H1 (cell line): Measurements from ENCODE around the gene CAMKMT. TPM values are rescaled to one million over a fixed set of nuclear protein-coding genes. Genes with fewer than 3 reads are reported as not detected.
A peak's percentile ranks its signal among the peaks of the same experiment; 100 is the strongest.

Source experiments
- CTCF ChIA-PET: fragments of 300-600 bp; sonication (Branson Sonifier 250); formaldehyde crosslinking; loops from one replicate; lab custom pipeline; 2021; ENCODE audit not compliant: partially characterized antibody; lab: Charles Lee
- POLR2A ChIA-PET: fragments of 300-600 bp; sonication (Branson Sonifier 250); formaldehyde crosslinking; loops from one replicate; lab custom pipeline; 2021; ENCODE audit warnings: inconsistent platforms; ENCODE audit not compliant: partially characterized antibody; lab: Charles Lee
- DNase-seq, 2 experiments: peaks; one replicate each; pipeline versions ENCODE4 v3.0.0 to v3.0.0-alpha.2; 2010 to 2022; ENCODE audit warnings: low spot score in 2 of 2, low read depth in 1 of 2, mixed read lengths in 1 of 2
- FAIRE-seq: peaks from 2 replicates; lab custom pipeline; 2011; peaks lifted over from hg19 to GRCh38; lab: Jason Lieb, UNC
- H2AFZ ChIP-seq: 2 replicates; pipeline ENCODE4 v1.8.1; 2012; ENCODE audit warnings: low read length, inconsistent platforms
- H2AK5ac ChIP-seq: 2 replicates; pipeline ENCODE4 v1.6.1; 2013; ENCODE audit warnings: low read depth, low read length
- H2BK120ac ChIP-seq: replicated peaks from 2 replicates; pipeline ENCODE3; 2013; ENCODE audit warnings: low read depth, low read length, inconsistent platforms
- H2BK12ac ChIP-seq: 2 replicates; pipeline ENCODE4 v1.6.1; 2013; ENCODE audit warnings: low read depth, low read length
- H2BK15ac ChIP-seq: 2 replicates; pipeline ENCODE4 v1.6.1; 2013; ENCODE audit warnings: low read length
- H2BK20ac ChIP-seq: 2 replicates; pipeline ENCODE4 v1.6.1; 2013; ENCODE audit warnings: low read length
- H2BK5ac ChIP-seq: 2 replicates; pipeline ENCODE4 v1.6.1; 2013; ENCODE audit warnings: low read depth, low read length
- H3K14ac ChIP-seq: 2 replicates; pipeline ENCODE4 v1.6.1; 2013; ENCODE audit warnings: inconsistent platforms; ENCODE audit not compliant: insufficient read length
- H3K18ac ChIP-seq: 2 replicates; pipeline ENCODE4 v1.6.1; 2013; ENCODE audit warnings: low read length; ENCODE audit errors: extremely low read depth
- H3K23ac ChIP-seq: 2 replicates; pipeline ENCODE4 v1.6.1; 2013; ENCODE audit warnings: inconsistent platforms; ENCODE audit not compliant: insufficient read length
- H3K23me2 ChIP-seq: 2 replicates; pipeline ENCODE4 v1.6.1; 2013; ENCODE audit warnings: low read depth, low read length
- H3K27ac ChIP-seq: 2 replicates; pipeline ENCODE4 v1.6.1; 2011; ENCODE audit warnings: low read depth, low read length, inconsistent platforms
- H3K27me3 ChIP-seq, 4 experiments: replicated peaks in 1 of 4; 1 replicate in 1 of 4; 2 replicates in 3 of 4; pipeline versions ENCODE4 v1.6.1 to v1.8.1; 2011 to 2013; ENCODE audit warnings: low read length in 3 of 4, mild to moderate bottlenecking in 3 of 4, inconsistent platforms in 2 of 4, mixed read lengths in 2 of 4, moderate library complexity in 1 of 4; ENCODE audit not compliant: control insufficient read depth in 3 of 4, insufficient read depth in 3 of 4; ENCODE audit errors: extremely low read depth in 1 of 4
- H3K36me3 ChIP-seq, 4 experiments: 2 replicates each; pipeline versions ENCODE4 v1.6.1 to v1.8.1; 2011 to 2013; ENCODE audit warnings: mild to moderate bottlenecking in 4 of 4, low read length in 3 of 4, moderate library complexity in 2 of 4, control low read depth in 1 of 4, inconsistent platforms in 1 of 4; ENCODE audit not compliant: insufficient read depth in 4 of 4, control insufficient read depth in 2 of 4
- H3K4ac ChIP-seq: replicated peaks from 2 replicates; pipeline ENCODE3; 2013; ENCODE audit warnings: low read length, low read depth, mixed read lengths, inconsistent platforms; ENCODE audit not compliant: insufficient read length
- H3K4me1 ChIP-seq, 4 experiments: replicated peaks in 1 of 4; 1 replicate in 1 of 4; 2 replicates in 3 of 4; pipeline versions ENCODE4 v1.6.1 to v1.8.1; 2011 to 2013; ENCODE audit warnings: low read length in 3 of 4, inconsistent platforms in 2 of 4, mixed read lengths in 1 of 4; ENCODE audit not compliant: insufficient read depth in 4 of 4, control insufficient read depth in 3 of 4
- H3K4me2 ChIP-seq, 2 experiments: 2 replicates each; pipeline versions ENCODE4 v1.6.1 to v1.8.1; 2011 to 2013; ENCODE audit warnings: low read depth in 2 of 2, low read length in 2 of 2, control low read depth in 1 of 2, inconsistent platforms in 1 of 2, mild to moderate bottlenecking in 1 of 2; ENCODE audit not compliant: insufficient read depth in 1 of 2
- H3K4me3 ChIP-seq, 4 experiments: fragments of 200-600, 300-600 bp in 1 of 4; sonication (generic), shearing (Covaris generic), sonication (Bioruptor Twin) in 1 of 4; 2 replicates each; pipeline versions ENCODE4 v1.5.1 to v1.8.1; 2011 to 2016; ENCODE audit warnings: low read length in 4 of 4, low read depth in 3 of 4, control low read depth in 2 of 4, inconsistent platforms in 2 of 4, mild to moderate bottlenecking in 2 of 4, mixed read lengths in 1 of 4, moderate library complexity in 1 of 4; ENCODE audit not compliant: insufficient read depth in 2 of 4; ENCODE audit errors: extremely low read depth in 1 of 4
- H3K56ac ChIP-seq: replicated peaks from 2 replicates; pipeline ENCODE3; 2013; ENCODE audit warnings: low read depth, mild to moderate bottlenecking, mixed read lengths, low read length, inconsistent platforms; ENCODE audit not compliant: insufficient read length
- H3K79me1 ChIP-seq: 2 replicates; pipeline ENCODE4 v1.6.1; 2013; ENCODE audit warnings: low read depth, low read length, control low read depth
- H3K79me2 ChIP-seq, 2 experiments: 2 replicates each; pipeline versions ENCODE4 v1.6.1 to v1.8.1; 2012 to 2013; ENCODE audit warnings: low read length in 2 of 2, mild to moderate bottlenecking in 2 of 2, inconsistent platforms in 1 of 2; ENCODE audit not compliant: insufficient read depth in 2 of 2, control insufficient read depth in 1 of 2
- H3K9ac ChIP-seq, 4 experiments: replicated peaks in 1 of 4; 1 replicate in 1 of 4; 2 replicates in 3 of 4; pipeline versions ENCODE4 v1.6.1 to v1.8.1; 2011 to 2013; ENCODE audit warnings: low read depth in 3 of 4, low read length in 3 of 4, control low read depth in 2 of 4, mild to moderate bottlenecking in 2 of 4, moderate library complexity in 2 of 4, inconsistent platforms in 1 of 4; ENCODE audit errors: extremely low read depth in 1 of 4
- H3K9me3 ChIP-seq, 2 experiments: 2 replicates each; pipeline versions ENCODE4 v1.6.1 to v1.8.1; 2012 to 2013; ENCODE audit warnings: mild to moderate bottlenecking in 2 of 2, moderate library complexity in 2 of 2, control low read depth in 1 of 2, inconsistent platforms in 1 of 2, low read depth in 1 of 2, low read length in 1 of 2, mixed read lengths in 1 of 2; ENCODE audit not compliant: insufficient read depth in 2 of 2
- H4K20me1 ChIP-seq, 2 experiments: replicated peaks in 1 of 2; 2 replicates each; pipeline versions ENCODE3 to v1.8.1; 2011 to 2013; ENCODE audit warnings: inconsistent platforms in 2 of 2, low read length in 2 of 2, mild to moderate bottlenecking in 1 of 2; ENCODE audit not compliant: insufficient read depth in 2 of 2, control insufficient read depth in 1 of 2
- H4K5ac ChIP-seq: 2 replicates; pipeline ENCODE4 v1.6.1; 2013; ENCODE audit warnings: low read length, low read depth, mixed read lengths, inconsistent platforms; ENCODE audit not compliant: insufficient read length
- H4K8ac ChIP-seq: 2 replicates; pipeline ENCODE4 v1.8.0; 2013; ENCODE audit warnings: mild to moderate bottlenecking, moderate library complexity, low read length, inconsistent platforms; ENCODE audit not compliant: insufficient read depth; ENCODE audit errors: extremely low read depth
- H4K91ac ChIP-seq: replicated peaks from 2 replicates; pipeline ENCODE3; 2013; ENCODE audit warnings: low read length, mixed read lengths, inconsistent platforms; ENCODE audit not compliant: insufficient read length
- RNF2 ChIP-seq: fragments of 200-900, 300-1000 bp; sonication (generic); IDR thresholded peaks from 2 replicates; pipeline ENCODE4 v1.7.1; 2016; ENCODE audit warnings: borderline replicate concordance, low read depth, mild to moderate bottlenecking, antibody characterized with exemption, low read length; ENCODE audit not compliant: poor library complexity, severe bottlenecking; ENCODE audit errors: missing control alignments
- WGBS, 2 experiments: shearing (Covaris generic) in 1 of 2; methylation state at CpG; one replicate each; pipeline versions ENCODE4 v1.1.6 to v1.1.7; 2013 to 2015; ENCODE audit warnings: low lambda C conversion rate in 2 of 2, mixed read lengths in 2 of 2, inconsistent platforms in 1 of 2, low coverage in 1 of 2, missing lambda C conversion rate in 1 of 2; ENCODE audit not compliant: insufficient replicate concordance in 2 of 2, insufficient coverage in 1 of 2, insufficient read length in 1 of 2; ENCODE audit errors: extremely low coverage in 1 of 2, missing lambda C conversion rate in 1 of 2; 5-methylcytosine and 5-hydroxymethylcytosine counted together
- polyA plus RNA-seq, 7 experiments: library from polyadenylated mRNA; depleted of rRNA in 3 of 7; stranded (reverse) in 5 of 7; unstranded in 2 of 7; fragments of >200 nt in 5 of 7; fragments of 200-250 nt in 2 of 7; gene quantifications; 1 replicate in 5 of 7; 2 replicates in 1 of 7; 4 replicates in 1 of 7; pipeline versions ENCODE4 v1.2.1 to v1.2.3, GENCODE V29; 2011 to 2013; ENCODE audit warnings: missing spikeins in 2 of 7, mixed read lengths in 2 of 7
- total RNA-seq: library from RNA; stranded (reverse); fragmentation: NEBNext Ultra II Directional; extraction: Animal tissue kit (Norgen Biotek cat#: 25700); gene quantifications from 2 replicates; pipeline ENCODE4 v1.2.1, GENCODE V29; 2021

CAMKMT gene
- total and polyA plus RNA-seq, 2 of the 8 experiments (the other 6 are each of a cell fraction or from before 2014, with no cell fraction given) = 14.7 to 22.4 TPM

- no peaks in the 10 kb centered on the region for H3K36me3 ChIP-seq
- H3K23me2 ChIP-seq = no peaks in the 10 kb centered on the region
- H4K91ac ChIP-seq = no peak overlapping the region
- no peak for TF ChIP-seq RNF2
- FAIRE-seq (peak; percentile 32), DNase-seq (no peak)
- H3K9ac ChIP-seq = no peak overlapping the region
- H3K23ac ChIP-seq = no peak overlapping the region
- no peak overlapping the region for H4K8ac ChIP-seq
- no peak overlapping the region for H2BK12ac ChIP-seq
- ChIA-PET CTCF (interaction anchor here (0.6 to 5.8 kb wide), 91 partner anchors 8 to 1819 kb away, joined by 3 to 103 read pairs (median 5); no protein-coding TSS in a partner anchor), POLR2A (interaction anchor here (0.6 to 1.0 kb wide), 3 partner anchors 11 to 448 kb away, joined by 3 to 4 read pairs (median 3); no protein-coding TSS in a partner anchor)
- peaks cover 0 to 1% (median 0%) of the 10 kb centered on the region in 4 experiments; a peak in 1 of 7 replicates for H3K27me3 ChIP-seq
- no peaks in the 10 kb centered on the region for H3K79me2 ChIP-seq
- no peak overlapping the region for H4K5ac ChIP-seq
- no peak overlapping the region for H3K56ac ChIP-seq
- H2BK15ac ChIP-seq = no peak overlapping the region
- no peak overlapping the region for H2AFZ ChIP-seq
- no peak overlapping the region for H2AK5ac ChIP-seq
- H3K18ac ChIP-seq = no peak overlapping the region
- peaks cover 0 to 3% (median 1%) of the 10 kb centered on the region in 4 experiments; a peak in 1 of 7 replicates for H3K4me1 ChIP-seq
- WGBS, 2 experiments = 77% methylated on average over 2 of the region's 2 CpGs; no CpG with 5 or more reads in 1 of the 2 experiments
- H3K9me3 ChIP-seq = no peaks in the 10 kb centered on the region
- H3K4ac ChIP-seq = no peak overlapping the region
- H4K20me1 ChIP-seq = no peaks in the 10 kb centered on the region
- H3K14ac ChIP-seq = no peak overlapping the region
- no peak overlapping the region for H2BK5ac ChIP-seq
- H3K27ac ChIP-seq = no peak overlapping the region
- H3K4me3 ChIP-seq = no peak overlapping the region
- H2BK20ac ChIP-seq = no peak overlapping the region
- H3K79me1 ChIP-seq = no peaks in the 10 kb centered on the region
- no peak overlapping the region for H3K4me2 ChIP-seq
- H2BK120ac ChIP-seq = no peak overlapping the region
Observed at GRCh38 chr2:44480068-44480467, 118.3 kb downstream of the CAMKMT start.
